ENCODE results near the gene S100A10.

GRCh38 chr1:152029144-152029928, 35.7 kb upstream of the S100A10 start:
- TF ChIP-seq CTCF (IDR thresholded peaks at IDR 0.05) (no peak), FOXJ3 (CRISPR knock-in tag; IDR thresholded peaks at IDR 0.05; ENCODE audit: borderline replicate concordance) (no peak), MAX (CRISPR knock-in tag; IDR thresholded peaks at IDR 0.05) (no peak), JUN (CRISPR knock-in tag; IDR thresholded peaks at IDR 0.05) (no peak)

Data from WTC11 (cell line).